ENCODE results near the gene GRID2. TPM values are rescaled to one million over a fixed set of nuclear protein-coding genes. Genes with fewer than 3 reads are reported as not detected.
"Not testable (repeated sequence)": the region's sequence is repeated elsewhere in the genome, so short reads cannot be mapped to it uniquely, and the experiment has no call there.

The GRID2 gene
- total RNA-seq, 1 donor from 2014 or later = not detected

DNA sequence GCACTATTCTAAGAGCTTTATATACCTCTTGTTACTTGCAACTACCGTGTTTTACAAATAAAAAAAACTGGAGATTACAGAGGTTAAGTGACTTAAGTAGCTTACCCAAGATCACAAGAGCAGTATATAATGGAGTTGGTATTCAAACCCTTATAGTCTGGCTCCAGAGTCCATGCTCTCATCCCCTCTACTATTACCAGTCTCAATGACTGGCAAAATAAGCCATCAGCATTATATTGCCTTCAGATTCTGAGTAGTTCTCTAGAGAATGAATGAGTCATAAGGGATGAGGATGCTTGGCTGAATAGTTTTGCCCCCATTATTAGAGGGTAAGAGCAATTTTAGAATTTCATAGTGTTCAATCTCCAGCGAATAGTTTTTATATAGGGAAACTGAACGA, 1354.7 kb downstream of the GRID2 start:
- no peak for DNase-seq (ENCODE audit: low read depth in 2 of 2)

DNA sequence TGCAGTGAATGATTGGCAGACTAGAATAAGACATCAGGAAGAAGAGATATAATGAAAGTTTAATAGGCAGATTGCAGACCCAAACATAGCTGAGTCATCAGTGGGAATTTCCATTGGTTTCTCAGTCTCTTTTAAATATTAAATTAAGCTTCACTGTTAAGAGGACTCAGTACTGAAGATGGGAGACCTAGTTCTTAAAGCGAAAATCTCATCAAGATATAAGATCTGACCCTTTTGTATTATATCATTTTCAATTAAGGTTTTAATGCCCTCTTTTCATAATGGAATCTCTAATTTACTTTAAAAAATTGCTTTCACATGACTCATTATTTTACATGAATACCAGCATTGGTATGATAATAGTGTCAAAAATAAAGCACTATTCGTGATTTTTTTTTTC, 1355.9 kb downstream of the GRID2 start:
- no peak for DNase-seq (ENCODE audit: low read depth in 2 of 2)

DNA sequence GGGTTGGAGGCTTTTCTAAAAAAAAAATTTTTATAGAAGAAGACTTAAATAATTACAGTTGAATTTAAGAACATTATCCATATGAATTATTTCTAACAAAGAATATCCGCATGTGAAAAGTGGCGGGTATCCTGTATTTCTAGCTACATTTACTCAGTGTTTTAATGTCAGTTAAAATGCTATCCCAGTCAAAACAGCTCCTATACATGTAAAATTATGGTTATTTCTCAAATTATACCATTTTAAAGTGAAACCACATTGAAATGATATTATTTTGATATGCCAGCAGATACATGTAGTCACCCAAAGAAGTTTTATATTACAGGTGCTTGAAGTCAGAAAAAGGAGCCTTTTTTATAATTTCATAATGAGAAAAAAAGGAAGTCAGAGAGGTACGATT, 1356.3 kb downstream of the GRID2 start:
- no peak for DNase-seq (ENCODE audit: low read depth in 2 of 2)

DNA sequence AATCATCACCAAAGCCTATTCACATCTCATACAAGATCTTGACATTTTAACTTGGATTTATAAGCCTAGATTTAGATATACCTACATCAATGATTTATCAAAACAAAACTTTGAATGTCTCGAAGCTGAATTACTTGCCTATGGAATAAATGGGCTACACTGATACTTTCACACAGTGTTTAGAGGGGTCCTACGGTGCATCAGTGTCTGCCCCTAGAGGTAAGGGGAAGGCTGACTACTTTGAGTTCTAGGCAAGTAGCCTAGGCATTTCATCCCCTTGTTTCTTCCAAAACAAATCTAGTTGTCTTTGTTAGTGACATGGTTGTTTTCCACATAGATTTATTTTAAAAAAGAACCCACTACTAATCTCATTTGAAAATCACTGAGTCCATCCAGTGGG, 1366.7 kb downstream of the GRID2 start:
- no peak for DNase-seq (ENCODE audit: low read depth in 2 of 2)

DNA sequence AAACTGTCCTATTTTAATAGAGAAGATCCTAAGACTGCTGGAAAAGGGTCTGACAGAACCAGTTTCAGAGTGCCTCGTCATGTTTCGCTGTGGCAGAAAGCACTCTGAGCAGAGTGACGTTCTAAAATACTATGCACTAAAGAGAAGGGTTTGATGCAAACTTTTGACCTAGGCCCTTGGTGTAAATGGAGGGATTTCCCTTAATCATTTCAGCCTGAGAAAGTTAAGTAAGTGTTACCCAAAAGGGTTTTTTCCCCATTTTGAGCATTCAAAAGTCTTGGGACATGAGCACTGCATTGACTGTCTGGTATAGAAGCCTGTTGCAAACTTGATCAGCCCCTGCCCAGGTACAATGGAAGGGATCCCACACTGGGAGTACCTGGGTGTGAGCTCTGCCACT, 1367.3 kb downstream of the GRID2 start:
- DNase-seq (ENCODE audit: low read depth in 2 of 2) = no peak

DNA sequence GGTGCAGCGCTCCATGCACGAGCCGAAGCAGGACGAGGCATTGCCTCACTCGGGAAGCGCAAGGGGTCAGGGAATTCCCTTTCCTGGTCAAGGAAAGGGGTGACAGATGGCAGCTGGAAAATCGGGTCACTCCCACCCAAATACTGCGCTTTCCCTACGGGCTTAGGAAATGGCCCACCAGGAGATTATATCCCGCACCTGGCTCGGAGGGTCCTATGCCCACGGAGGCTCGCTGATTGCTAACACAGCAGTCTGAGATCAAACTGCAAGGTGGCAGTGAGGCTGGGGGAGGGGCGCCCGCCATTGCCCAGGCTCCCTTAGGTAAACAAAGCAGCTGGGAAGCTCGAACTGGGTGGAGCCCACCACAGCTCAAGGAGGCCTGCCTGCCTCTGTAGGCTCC, 1373.2 kb downstream of the GRID2 start:
- not testable (repeated sequence) for DNase-seq (ENCODE audit: low read depth in 2 of 2)

DNA sequence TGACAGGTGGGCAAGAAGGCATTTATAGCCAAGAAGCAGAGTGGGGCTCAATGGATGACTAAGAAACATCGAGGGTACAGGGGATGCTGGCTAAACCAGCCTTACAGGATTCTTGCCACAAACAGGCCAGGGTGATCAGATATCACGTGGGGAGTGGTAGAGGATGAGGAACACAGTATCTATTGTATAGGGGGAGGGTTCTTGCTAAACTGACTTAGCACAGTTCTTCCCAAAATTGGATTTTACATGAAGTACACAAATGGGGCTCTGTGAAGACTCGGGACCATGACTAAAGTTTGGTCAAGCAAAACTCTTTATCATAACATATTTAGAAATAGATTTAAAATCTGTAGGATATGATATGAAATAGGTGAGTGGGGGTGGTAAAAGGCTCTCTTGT, 1380.8 kb downstream of the GRID2 start:
- DNase-seq (ENCODE audit: low read depth in 2 of 2) = no peak

DNA sequence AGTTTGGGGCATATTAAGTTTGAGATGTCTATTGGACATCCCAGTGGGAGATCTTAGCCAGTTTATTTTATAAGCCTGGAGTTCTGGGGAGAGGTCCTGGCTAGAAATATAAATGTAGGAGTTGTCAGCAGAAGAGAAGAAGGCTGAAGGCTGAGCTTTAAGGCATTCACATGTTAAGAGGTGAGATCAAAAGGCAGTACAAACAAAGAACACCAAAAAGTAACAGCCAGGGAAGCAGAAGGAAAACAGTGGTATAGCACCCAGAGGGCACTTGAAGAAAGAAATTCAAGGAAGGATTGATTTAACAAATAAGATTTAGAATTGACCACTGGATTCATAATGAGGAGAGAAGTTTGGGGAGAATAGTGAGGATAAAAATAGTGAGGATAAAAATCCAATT, 1383.5 kb downstream of the GRID2 start:
- no peak for DNase-seq (ENCODE audit: low read depth in 2 of 2)

DNA sequence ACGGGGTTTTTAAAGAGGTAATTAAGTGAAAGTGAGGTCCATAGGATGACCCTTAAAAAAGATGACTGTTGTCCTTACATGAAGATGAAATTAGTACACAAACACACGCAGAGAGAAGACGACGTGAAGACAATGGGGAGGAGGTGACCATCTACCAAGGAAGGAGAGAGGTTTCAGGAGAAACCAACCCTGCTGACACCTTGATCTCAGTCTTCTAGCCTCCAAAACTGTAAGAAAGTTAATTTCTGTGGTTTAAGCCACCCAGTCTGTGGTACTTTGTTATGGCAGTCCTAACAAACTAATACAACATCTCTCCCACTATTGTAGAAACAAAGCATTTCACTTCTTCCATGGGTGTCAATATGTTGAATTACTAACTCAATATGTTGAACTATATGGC, 1385.2 kb downstream of the GRID2 start:
- no peak for DNase-seq (ENCODE audit: low read depth in 2 of 2)

DNA sequence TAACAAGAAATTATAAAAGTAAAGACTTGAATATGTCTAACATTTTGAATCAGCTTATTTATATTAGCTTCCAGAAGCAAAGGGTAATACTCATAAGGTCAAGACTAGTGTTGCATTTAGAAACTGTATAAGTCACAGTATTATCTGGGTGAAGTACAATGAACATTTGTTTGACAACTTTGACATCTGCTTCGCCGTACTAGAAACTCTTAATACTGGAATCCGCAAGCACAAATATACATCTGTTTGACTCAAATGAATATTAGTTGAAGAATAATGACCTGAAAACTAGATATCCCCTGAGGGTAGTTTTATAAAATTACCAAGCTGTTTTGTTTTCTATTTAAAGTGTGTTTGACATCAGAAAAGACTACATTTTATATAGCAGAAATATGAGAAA, 1389.4 kb downstream of the GRID2 start:
- DNase-seq (ENCODE audit: low read depth in 2 of 2) = no peak

DNA sequence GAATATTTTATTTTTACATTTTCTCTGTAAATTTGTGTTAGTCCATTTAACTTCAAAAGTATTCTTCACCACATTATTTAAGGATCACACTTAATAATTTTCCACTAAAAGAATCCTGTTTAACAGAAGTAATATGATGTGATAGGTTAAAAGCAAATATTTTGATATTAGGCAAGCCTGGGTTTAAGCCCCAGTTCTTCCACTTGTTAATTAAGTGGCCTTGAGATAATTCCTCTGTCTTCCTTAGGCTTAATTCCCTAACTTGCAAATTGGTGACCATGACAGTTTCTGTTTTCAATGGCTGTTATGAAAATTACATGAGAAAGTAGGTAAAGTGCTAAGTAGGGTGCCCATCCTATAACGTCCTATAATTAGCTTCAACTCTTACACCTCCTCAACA, 1394.9 kb downstream of the GRID2 start:
- no peak for DNase-seq (ENCODE audit: low read depth in 2 of 2)

DNA sequence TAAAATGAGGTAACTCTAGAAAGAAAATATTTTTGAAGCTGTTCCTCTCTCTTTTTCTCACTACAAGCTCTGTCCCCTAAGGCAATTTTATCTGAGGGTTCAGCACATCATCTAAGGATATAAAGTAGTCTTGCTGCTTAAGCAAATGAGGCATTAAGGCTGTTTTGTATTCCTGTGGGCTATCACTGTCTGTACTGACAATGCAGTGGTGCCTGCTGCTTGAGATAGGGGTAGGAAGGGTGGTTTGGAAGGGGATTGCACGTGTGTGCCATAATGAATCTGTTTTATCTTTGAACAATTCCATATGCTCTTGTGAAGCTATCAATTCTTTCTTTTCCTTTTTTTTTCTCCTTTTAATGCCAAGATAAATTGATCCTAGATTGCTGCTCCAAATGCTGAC, 1396.8 kb downstream of the GRID2 start:
- DNase-seq (ENCODE audit: low read depth in 2 of 2) = no peak

DNA sequence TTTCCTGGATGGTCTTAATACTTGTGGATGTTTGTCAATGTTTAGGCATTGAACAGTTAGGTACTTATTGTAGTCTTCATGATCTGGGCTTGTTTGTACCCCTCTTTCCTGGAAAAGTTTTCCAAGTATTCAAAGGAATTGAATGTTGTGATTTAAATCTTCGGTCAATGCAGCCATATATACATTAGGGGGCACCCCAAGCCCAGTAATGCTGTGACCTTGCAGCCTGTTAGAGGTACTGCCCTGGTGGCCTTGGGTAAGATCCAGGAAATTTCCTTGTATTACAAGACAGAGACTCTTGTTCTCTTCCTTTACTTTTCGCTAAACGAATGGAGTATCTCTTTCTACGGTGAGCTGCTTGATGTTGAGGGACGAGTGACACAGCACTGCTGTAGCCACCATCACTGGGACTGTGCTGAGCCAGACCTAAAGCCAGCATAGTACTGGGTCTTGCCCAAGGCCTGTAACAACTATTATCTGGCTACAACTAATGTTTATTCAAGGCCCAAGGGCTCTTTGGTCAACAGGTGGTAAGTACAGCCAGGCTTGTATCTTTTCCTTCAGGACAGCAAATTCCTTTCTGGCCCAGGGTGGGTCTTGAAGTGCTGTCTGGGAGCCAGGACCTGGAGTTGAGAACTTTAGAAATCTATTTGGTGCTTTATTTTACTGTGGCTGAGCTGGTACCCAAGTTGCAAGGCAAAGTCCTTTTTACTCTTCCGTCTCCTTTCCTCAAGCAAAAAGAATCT, 1406.5 kb downstream of the GRID2 start:
- DNase-seq (ENCODE audit: low read depth in 2 of 2) = no peak

DNA sequence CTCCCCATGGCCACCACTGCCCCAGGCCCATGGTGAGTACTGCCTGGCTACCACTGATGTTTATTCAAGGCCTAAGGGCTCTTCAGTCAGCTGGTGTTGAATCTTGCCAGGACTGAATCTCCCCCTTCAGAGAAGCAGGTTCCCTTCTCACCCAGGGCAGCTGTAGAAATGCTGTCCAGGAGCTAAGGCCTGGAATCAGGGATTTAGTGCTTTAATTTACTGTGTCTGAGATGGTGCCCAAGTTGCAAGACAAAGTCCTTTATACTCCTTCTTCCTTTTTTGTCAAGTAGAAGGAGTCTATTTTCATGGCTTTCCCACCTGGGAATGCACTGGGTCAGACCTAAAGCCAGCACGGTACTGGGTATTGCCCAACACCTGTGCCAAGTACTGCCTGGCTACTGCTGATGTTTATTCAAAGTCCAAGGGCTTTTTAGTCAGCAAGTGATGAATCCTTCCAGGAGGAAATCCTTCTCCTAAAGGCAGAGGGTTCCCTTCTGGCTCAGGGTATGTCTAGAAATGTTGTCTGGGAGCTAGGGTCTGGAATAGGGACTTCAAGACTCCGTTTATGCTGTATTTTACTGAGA, 1407.2 kb downstream of the GRID2 start:
- no peak for DNase-seq (ENCODE audit: low read depth in 2 of 2)

DNA sequence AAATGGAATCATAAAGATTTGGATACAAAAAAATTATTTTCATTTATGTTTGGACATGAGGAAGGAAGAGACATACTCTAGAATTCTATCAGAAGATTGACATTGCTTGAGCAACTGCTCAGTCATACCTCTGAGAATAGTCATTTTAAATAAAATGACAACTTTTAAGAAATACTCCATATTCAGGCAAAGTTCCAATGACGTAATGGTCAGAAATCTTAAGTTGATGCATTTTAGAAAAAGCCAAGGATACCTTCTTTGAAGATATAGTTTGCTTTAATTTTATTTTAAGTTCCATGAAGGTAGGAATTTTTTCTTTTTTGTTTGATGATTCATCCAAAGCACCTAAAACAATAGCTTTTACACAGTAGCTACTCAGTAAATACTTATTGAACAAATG, 1414.5 kb downstream of the GRID2 start:
- no peak for DNase-seq (ENCODE audit: low read depth in 2 of 2)

DNA sequence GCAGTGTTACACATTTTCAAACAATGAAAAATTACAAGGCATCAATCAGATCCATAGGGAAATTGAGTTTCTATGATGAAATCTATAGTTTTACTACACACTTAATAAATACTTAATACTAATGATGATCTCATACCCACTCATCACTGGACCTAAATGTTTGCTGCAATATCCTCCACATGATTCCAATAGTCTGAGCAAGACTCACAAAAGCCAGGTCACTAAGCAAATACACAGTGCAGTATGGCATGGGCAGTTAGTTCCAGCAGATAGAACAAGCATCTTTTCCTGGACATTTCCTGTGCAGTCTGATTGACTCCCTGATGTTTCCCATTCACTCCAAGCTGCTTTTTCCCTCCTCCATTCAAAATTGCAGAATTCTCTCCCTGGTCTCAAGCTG, 1415.8 kb downstream of the GRID2 start:
- DNase-seq (ENCODE audit: low read depth in 2 of 2) = no peak

DNA sequence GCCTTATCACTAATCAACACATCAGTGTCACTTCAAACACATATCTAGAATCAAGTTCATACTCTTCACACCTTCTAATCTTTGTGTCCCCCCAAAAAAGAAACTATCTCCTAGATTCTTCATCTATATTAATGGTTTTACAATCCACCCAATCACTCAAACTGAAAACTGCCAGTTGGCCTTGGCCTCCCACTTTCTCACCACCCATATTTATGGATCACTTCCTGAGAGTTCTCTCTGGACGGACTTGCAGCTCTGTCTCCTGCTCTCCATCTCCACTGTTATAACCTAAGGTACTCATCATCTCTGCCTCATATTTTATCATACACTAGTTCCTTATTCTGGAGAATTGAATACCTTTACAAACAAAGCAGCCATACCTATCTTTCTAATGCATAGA, 1418.7 kb downstream of the GRID2 start:
- no peak for DNase-seq (ENCODE audit: low read depth in 2 of 2)

DNA sequence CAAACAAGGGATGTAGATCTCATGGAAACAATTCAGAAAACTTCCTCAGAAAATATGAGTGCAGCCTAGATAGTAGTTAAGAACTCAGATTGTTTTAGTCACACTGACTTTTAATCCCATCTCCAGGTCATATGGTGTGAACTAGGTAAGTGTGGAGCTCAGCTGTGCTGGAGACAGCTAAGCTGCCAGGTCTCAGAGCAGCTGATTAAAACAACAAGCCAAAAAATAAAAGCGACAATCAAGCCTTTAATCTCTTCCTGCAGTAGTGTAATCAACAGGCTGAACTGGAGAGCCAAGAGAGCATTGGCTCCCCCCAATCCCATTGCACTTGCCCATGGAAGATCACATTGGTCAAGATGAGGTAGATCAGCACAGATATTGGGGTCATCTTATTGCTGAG, 1426.5 kb downstream of the GRID2 start:
- no peak for DNase-seq (ENCODE audit: low read depth in 2 of 2)

DNA sequence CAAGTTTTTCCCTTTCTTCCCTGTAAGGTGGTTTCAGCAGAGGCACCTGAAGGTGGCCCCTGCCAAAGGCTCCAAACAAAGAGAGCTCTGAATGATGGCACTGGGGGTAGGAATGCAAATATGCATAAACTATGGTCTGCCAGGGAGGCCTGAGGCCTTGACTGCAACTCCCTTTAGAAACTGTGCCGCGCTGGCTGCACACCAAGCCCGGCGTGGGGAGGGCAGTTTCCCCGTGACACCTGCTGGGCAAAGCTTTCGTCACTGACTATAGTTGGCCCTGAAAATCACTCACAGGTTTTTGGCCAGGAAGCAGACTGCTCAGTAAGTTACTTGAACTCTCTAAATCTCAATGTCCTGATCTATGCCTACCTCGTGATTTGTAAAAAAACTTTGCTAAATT, 1427.0 kb downstream of the GRID2 start:
- no peak for DNase-seq (ENCODE audit: low read depth in 2 of 2)

DNA sequence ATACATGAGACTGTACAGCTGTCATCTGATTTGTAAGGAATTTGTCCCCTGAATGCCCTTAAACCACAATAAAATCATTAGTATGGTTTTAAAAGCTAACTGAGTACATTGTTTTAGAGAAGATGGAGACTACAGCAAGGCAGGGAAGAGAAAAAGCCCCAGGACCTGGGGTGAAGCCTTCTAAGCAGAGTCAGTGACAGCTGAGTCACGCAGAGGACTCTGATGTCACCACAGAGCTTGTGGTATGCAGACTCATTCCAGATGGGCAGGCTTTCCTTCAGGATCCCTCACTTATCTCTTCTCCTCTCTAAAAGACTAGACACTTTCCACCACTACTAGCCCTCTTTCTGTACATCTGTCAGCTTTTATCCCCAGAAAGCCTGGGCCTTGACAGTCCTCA, 1427.7 kb downstream of the GRID2 start:
- DNase-seq (ENCODE audit: low read depth in 2 of 2) = no peak

DNA sequence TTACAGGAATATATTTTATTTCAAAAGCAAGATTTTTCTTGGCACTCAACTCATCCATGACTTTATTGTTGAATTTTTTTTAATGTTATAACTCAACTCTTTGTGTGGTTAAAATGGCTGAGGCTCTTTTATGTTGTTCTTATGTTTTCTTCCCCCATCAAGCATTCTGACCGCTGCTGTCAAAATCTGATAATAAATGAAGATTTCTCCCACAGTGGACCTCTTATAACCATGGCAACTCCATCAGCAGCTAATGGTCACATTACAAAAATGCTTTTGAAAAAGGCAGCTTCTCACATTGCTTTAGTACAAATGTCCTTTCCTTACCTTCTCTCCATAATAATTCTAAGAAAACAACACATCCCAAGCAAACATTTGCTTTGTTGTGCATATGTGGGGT, 1428.7 kb downstream of the GRID2 start:
- DNase-seq (ENCODE audit: low read depth in 2 of 2) = no peak

DNA sequence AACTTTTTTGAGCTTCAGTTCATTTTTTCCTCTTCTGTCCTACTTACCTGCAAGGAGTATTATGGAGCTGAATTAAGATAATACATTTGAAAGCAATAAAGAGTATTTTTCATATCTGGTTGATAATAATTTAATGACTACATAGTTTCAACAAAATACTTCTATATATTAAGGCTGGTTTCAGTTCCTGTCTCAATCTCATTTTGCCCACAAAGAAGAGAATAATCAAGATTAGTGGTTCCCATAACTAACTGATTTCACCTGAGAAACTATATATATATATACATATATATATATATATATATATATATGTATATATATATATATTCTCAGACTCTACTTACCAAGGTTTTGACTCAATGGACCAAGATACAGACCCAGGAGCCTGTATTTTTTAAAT, 1437.1 kb downstream of the GRID2 start:
- DNase-seq (ENCODE audit: low read depth in 2 of 2) = no peak

DNA sequence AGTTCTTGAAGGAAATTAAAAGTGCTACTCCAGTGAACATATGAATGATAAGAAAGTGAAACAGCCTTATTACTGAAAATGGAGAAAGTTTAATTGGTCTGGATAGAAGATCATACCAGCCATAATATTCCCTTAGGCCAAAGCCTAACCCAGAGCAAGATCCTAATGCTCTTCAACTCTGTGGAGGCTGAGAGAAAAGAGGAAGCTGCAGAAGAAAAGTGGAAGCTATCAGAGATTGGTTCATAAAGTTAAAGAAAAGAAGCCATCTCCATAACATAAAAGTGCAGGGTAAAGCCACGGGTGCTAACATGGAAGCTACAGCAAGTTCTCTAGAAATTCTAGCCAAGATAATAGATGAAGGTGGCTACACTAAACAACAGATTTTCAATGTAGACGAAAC, 1439.3 kb downstream of the GRID2 start:
- DNase-seq (ENCODE audit: low read depth in 2 of 2) = no peak

DNA sequence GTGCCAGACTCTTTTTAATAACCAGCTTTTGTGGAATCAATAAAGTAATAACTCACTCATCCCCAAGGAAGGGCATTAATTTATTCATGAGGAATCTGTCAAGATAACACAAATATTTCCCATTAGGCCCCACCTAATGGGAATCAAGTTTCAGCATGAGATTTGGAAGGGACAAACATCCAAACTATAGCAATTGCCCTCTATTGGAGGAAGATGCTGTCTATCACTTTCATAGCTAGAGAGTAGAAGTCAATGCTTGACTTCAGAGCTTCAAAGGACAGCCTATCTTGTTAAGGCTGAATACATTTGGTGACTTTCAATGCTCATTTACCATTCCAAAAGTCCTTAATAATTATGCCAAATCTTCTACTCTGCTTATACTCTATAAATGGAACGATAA, 1439.9 kb downstream of the GRID2 start:
- no peak for DNase-seq (ENCODE audit: low read depth in 2 of 2)
